Adipose tissue (tissue), 3 donors: ENCODE data around the gene PCDHA8. TPM values are rescaled to one million over a fixed set of nuclear protein-coding genes. Genes with fewer than 3 reads are reported as not detected.
"Not testable (repeated sequence)": the region's sequence is repeated elsewhere in the genome, so short reads cannot be mapped to it uniquely, and the experiment has no call there.

Experiments used
- H3K27ac ChIP-seq: one replicate; pipeline ENCODE4 v1.5.1; 2013; ENCODE audit warnings: low read depth, low read length
- WGBS, 3 donors: extraction: QIAGEN DNeasy Blood & Tissue Kit; methylation state at CpG; one replicate each; pipeline ENCODE4 v1.1.7; 2013; 5-methylcytosine and 5-hydroxymethylcytosine counted together
- polyA plus RNA-seq, 3 donors: library from polyadenylated mRNA; stranded (reverse); fragments of 200-250 nt; gene quantifications; one replicate each; pipeline ENCODE4 v1.2.3, GENCODE V29; 2013
- donor health status: healthy with polysubstance abuse.
- donor health status: Bipolar disorder and iron deficiency.
- donor health status: healthy.

Gene PCDHA8, protein sequence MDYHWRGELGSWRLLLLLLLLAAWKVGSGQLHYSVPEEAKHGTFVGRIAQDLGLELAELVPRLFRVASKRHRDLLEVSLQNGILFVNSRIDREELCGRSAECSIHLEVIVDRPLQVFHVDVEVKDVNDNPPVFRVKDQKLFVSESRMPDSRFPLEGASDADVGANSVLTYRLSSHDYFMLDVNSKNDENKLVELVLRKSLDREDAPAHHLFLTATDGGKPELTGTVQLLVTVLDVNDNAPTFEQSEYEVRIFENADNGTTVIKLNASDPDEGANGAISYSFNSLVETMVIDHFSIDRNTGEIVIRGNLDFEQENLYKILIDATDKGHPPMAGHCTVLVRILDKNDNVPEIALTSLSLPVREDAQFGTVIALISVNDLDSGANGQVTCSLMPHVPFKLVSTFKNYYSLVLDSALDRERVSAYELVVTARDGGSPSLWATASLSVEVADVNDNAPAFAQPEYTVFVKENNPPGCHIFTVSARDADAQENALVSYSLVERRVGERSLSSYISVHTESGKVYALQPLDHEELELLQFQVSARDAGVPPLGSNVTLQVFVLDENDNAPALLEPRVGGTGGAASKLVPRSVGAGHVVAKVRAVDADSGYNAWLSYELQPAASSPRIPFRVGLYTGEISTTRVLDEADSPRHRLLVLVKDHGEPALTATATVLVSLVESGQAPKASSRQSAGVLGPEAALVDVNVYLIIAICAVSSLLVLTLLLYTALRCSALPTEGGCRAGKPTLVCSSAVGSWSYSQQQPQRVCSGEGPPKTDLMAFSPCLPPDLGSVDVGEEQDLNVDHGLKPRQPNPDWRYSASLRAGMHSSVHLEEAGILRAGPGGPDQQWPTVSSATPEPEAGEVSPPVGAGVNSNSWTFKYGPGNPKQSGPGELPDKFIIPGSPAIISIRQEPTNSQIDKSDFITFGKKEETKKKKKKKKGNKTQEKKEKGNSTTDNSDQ
- polyA plus RNA-seq: under 1 TPM in 2 of 3 donors, not detected in 1; 0.01 to 0.07 TPM

DNA sequence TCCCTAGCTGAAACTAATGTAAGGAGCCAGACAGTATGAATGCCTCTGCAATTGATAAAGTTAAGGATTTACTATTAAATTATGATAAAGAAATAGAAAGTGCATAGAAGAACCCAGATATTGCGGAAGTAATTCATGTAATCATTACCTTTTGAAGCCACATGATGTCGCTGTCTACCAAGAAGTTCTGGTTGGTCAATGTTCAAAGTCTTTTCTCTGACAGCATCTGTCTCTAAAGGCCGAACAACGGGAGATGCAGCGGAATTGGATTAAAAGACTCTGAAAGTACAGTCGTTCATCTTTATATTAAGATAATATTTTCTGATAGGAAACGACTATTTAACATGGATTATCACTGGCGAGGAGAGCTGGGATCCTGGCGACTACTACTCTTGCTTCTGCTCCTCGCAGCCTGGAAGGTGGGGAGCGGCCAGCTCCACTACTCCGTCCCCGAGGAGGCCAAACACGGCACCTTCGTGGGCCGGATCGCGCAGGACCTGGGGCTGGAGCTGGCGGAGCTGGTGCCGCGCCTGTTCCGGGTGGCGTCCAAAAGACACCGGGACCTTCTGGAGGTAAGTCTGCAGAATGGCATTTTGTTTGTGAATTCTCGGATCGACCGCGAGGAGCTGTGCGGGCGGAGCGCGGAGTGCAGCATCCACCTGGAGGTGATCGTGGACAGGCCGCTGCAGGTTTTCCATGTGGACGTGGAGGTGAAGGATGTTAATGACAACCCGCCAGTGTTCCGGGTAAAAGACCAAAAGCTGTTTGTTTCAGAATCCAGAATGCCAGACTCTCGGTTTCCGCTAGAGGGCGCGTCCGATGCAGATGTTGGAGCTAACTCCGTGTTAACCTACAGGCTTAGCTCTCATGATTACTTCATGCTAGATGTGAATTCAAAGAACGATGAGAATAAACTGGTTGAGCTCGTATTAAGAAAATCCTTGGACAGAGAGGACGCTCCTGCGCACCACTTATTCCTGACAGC lies at the start of gene PCDHA8:
Gene PCDHA8 (plus strand): TSS at position 210 of the 985 bp plus-strand sequence. CDS start 135 bp downstream, at position 345.
- WGBS, 3 donors: 15 to 22% (median 21%) methylated on average over 42 to 47 of the region's 47 CpGs
- no peak within 1 kb of the TSS for H3K27ac ChIP-seq

DNA sequence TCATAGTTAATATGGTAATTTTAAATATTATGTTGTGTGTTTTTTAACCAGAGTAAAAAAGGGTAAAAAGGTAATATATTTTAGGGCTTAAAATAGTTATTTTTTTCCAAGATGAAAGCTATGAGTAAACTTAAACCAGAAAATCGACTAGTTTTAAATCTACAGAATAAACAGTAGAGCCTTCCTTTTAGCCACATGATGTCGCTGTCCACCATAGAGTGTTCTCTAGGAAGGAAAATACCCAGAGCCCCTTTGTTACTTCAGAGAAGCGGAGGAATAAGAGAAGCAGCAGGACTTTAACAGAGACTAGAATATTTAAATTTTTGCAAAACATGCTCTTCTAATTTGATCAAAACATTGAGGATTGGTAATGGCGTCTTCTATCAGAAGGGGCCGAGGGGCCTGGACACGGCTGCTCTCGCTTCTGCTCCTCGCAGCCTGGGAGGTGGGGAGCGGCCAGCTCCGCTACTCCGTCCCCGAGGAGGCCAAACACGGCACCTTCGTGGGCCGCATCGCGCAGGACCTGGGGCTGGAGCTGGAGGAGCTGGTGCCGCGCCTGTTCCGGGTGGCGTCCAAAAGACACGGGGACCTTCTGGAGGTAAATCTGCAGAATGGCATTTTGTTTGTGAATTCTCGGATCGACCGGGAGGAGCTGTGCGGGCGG lies 46.3 kb upstream of the PCDHA8 start, which contains the start of gene PCDHA2:
Gene PCDHA2 (plus strand): TSS at position 258 of the 664 bp plus-strand sequence.
- H3K27ac ChIP-seq: no peak within 1 kb of the TSS
- WGBS, 3 donors: 17 to 22% (median 22%) methylated on average over 27 of the region's 27 CpGs

DNA sequence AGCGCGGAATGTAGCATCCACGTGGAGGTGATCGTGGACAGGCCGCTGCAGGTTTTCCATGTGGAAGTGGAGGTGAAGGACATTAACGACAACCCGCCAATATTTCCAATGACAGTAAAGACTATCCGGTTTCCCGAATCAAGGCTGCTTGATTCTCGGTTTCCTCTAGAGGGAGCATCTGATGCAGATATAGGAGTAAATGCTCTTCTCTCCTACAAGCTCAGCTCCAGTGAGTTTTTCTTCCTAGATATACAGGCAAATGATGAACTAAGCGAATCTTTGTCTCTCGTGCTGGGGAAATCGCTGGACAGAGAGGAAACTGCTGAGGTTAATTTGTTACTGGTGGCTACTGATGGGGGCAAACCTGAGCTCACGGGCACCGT lies 45.7 kb upstream of the PCDHA8 start:
- 16 to 19% (median 18%) methylated on average over 15 of the region's 15 CpGs for WGBS, 3 donors
- no peak overlapping the region for H3K27ac ChIP-seq

DNA sequence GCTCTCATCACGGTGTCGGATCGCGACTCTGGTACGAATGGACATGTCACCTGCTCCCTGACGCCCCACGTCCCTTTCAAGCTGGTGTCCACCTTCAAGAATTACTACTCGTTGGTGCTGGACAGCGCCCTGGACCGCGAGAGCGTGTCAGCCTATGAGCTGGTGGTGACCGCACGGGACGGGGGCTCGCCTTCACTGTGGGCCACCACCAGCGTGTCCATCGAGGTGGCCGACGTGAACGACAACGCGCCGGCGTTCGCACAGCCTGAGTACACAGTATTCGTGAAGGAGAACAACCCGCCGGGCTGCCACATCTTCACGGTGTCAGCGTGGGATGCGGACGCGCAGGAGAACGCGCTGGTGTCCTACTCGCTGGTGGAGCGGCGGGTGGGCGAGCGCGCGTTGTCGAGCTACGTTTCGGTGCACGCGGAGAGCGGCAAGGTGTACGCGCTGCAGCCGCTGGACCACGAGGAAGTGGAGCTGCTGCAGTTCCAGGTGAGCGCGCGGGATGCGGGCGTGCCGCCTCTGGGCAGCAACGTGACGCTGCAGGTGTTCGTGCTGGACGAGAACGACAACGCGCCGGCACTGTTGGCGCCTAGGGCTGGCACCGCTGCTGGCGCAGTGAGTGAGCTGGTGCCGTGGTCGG lies 44.8 kb upstream of the PCDHA8 start:
- WGBS, 3 donors: 47 to 51% (median 51%) methylated on average over 66 to 72 of the region's 72 CpGs
- H3K27ac ChIP-seq: not testable (repeated sequence)

DNA sequence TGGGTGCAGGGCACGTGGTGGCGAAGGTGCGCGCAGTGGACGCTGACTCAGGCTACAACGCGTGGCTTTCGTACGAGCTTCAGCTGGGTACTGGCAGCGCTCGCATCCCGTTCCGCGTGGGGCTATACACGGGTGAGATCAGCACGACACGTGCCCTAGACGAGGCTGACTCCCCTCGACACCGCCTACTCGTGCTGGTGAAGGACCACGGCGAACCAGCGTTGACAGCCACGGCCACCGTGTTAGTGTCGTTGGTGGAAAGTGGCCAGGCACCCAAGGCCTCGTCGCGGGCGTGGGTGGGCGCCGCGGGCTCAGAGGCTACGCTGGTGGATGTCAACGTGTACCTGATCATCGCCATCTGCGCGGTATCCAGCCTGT lies 44.3 kb upstream of the PCDHA8 start:
- WGBS, 3 donors: 49 to 55% (median 54%) methylated on average over 36 to 39 of the region's 39 CpGs
- no peak overlapping the region for H3K27ac ChIP-seq

DNA sequence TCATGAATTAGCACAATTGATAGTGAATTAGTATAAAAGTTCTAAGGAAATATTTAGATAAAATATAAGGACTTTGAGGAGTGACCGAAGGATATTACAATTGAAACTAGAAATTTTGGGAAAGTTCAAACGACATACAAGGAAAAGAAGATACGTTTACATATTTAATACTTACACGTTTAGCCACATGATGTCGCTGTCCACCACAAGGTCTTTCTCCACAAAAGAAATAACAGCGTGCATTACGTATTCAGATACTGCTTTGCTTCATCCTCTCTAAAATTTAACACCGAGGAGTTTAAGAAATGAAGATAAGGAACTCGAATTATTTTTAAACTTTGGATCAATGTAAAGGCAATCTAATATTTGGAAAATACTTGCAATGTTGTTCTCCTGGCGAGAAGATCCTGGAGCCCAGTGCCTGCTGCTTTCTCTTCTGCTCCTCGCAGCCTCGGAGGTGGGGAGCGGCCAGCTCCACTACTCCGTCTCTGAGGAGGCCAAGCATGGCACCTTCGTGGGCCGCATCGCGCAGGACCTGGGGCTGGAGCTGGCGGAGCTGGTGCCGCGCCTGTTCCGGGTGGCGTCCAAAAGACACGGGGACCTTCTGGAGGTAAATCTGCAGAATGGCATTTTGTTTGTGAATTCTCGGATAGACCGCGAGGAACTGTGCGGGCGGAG lies 40.0 kb upstream of the PCDHA8 start, which contains the start of gene PCDHA3:
Gene PCDHA3 (plus strand): TSS at position 242 of the 678 bp plus-strand sequence.
- no peak within 1 kb of the TSS for H3K27ac ChIP-seq
- WGBS, 3 donors: 14 to 17% (median 14%) methylated on average over 29 of the region's 29 CpGs

DNA sequence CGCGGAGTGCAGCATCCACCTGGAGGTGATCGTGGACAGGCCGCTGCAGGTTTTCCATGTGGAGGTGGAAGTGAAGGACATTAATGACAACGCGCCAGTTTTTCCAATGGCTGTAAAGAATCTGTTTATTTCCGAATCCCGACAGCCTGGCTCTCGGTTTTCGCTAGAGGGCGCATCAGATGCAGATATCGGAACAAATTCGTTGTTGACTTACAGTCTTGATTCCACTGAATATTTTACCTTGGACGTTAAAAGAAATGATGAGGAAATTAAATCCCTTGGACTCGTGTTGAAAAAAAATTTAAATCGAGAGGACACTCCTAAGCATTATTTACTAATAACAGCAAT lies 39.5 kb upstream of the PCDHA8 start:
- 10 to 13% (median 11%) methylated on average over 16 of the region's 16 CpGs for WGBS, 3 donors
- no peak overlapping the region for H3K27ac ChIP-seq

DNA sequence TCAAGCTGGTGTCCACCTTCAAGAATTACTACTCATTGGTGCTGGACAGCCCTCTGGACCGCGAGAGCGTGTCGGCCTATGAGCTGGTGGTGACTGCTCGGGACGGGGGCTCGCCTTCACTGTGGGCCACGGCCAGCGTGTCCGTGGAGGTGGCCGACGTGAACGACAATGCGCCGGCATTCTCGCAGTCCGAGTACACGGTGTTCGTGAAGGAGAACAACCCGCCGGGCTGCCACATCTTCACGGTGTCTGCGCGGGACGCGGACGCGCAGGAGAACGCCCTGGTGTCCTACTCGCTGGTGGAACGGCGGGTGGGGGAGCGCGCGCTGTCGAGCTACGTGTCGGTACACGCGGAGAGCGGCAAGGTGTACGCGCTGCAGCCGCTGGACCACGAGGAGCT lies 38.6 kb upstream of the PCDHA8 start:
- not testable (repeated sequence) for H3K27ac ChIP-seq
- WGBS, 3 donors: 42 to 45% (median 44%) methylated on average over 45 of the region's 45 CpGs

DNA sequence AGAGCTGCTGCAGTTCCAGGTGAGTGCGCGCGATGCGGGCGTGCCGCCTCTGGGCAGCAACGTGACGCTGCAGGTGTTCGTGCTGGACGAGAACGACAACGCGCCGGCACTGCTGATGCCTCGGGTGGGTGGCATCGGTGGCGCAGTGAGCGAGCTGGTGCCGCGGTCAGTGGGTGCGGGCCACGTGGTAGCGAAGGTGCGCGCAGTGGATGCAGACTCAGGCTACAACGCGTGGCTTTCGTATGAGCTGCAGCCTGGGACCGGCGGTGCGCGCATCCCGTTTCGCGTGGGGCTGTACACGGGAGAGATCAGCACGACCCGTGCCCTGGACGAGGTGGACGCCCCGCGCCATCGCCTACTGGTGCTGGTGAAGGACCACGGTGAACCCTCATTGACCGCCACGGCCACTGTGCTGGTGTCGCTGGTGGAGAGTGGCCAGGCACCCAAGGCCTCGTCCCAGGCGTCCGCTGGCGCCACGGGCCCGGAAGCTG lies 38.2 kb upstream of the PCDHA8 start:
- WGBS, 3 donors: 36 to 43% (median 39%) methylated on average over 49 to 53 of the region's 53 CpGs
- H3K27ac ChIP-seq: no peak overlapping the region

DNA sequence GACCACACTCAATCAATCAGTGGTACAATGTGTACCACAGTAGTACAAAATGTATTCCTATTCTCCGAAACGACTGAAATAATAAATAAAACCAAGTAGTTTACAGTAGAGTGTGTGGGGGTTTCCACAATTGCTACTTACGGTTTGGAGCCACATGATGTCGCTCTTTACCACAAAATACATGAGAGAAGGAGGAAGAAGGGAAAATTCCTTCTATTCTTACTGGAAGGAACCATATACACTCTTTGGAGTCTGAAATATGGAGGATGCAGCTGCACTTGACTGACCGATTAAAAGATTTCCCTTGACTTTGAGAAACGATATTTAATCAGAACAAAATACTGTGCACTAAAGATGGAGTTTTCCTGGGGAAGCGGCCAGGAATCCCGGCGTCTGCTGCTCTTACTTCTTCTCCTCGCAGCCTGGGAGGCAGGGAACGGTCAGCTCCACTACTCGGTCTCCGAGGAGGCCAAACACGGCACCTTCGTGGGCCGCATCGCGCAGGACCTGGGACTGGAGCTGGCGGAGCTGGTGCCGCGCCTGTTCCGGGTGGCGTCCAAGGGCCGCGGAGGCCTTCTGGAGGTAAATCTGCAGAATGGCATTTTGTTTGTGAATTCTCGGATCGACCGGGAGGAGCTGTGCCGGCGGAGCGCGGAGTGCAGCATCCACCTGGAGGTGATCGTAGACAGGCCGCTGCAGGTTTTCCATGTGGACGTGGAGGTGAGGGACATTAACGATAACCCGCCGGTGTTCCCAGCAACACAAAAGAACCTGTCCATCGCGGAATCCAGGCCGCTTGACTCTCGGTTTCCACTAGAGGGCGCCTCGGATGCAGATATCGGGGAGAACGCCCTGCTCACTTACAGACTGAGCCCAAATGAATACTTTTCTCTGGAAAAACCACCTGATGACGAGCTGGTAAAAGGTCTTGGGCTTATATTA lies 33.9 kb upstream of the PCDHA8 start, which contains the start of gene PCDHA4:
Gene PCDHA4 (plus strand): TSS at position 235 of the 942 bp plus-strand sequence.
- WGBS, 3 donors: 12 to 19% (median 16%) methylated on average over 33 to 37 of the region's 47 CpGs
- no peak within 1 kb of the TSS for H3K27ac ChIP-seq

DNA sequence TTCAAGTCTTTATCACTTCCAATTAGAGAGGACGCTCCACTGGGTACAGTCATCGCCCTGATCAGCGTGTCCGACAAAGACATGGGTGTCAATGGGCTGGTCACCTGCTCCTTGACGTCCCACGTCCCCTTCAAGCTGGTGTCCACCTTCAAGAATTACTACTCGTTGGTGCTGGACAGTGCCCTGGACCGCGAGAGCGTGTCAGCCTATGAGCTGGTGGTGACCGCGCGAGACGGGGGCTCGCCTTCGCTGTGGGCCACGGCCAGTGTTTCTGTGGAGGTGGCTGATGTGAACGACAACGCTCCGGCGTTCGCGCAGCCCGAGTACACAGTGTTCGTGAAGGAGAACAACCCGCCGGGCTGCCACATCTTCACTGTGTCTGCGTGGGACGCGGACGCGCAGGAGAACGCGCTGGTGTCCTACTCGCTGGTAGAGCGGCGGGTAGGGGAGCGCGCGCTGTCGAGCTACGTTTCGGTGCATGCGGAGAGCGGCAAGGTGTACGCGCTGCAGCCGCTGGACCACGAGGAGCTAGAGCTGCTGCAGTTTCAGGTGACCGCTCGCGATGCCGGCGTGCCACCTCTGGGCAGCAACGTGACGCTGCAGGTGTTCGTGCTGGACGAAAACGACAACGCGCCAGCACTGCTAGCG lies 32.6 kb upstream of the PCDHA8 start:
- not testable (repeated sequence) for H3K27ac ChIP-seq
- WGBS, 3 donors: 58 to 59% (median 58%) methylated on average over 62 of the region's 62 CpGs

DNA sequence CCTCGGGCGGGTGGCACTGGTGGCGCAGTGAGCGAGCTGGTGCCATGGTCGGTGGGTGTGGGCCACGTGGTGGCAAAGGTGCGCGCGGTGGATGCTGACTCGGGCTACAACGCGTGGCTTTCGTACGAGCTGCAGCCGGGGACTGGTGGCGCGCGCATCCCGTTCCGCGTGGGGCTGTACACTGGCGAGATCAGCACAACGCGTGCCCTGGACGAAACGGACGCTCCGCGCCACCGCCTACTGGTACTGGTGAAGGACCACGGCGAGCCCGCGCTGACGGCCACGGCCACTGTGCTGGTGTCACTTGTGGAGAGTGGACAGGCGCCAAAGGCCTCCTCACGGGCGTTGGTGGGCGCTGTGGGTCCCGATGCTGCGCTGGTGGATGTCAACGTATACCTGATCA lies 32.1 kb upstream of the PCDHA8 start:
- H3K27ac ChIP-seq: no peak overlapping the region
- WGBS, 3 donors: 63 to 68% (median 66%) methylated on average over 42 to 43 of the region's 43 CpGs

DNA sequence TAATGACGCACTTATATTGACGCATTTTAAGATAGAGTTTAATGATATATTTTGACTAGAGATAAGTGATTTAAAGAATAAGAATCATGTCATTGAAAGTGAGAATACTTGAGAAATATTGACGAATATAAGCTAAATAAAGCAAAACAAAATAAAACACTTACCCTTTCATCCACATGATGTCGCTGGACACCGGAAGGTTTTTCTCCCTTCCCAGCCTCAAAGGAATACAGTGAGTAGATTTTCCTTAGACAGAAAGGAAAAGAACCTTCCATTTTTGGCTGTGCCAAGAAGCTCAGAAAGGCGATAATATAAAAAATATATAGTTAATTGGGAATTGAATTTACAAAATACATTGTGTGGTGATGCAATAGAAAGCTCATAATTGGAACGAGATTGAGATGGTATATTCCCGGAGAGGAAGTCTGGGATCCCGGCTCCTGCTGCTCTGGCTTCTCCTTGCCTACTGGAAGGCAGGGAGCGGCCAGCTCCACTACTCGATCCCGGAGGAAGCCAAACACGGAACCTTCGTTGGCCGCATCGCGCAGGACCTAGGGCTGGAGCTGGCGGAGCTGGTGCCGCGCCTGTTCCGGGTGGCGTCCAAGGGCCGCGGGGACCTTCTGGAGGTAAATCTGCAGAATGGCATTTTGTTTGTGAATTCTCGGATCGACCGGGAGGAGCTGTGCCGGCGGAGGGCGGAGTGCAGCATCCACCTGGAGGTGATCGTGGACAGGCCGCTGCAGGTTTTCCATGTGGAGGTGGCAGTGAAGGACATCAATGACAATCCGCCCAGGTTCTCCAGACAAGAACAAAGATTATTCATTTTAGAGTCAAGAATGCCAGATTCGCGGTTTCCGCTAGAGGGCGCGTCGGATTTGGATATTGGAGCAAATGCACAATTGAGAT lies 19.4 kb upstream of the PCDHA8 start, which contains the start of gene PCDHA5:
Gene PCDHA5 (plus strand): TSS at position 239 of the 906 bp plus-strand sequence.
- no peak within 1 kb of the TSS for H3K27ac ChIP-seq
- WGBS, 3 donors: 24 to 26% (median 26%) methylated on average over 39 of the region's 39 CpGs

DNA sequence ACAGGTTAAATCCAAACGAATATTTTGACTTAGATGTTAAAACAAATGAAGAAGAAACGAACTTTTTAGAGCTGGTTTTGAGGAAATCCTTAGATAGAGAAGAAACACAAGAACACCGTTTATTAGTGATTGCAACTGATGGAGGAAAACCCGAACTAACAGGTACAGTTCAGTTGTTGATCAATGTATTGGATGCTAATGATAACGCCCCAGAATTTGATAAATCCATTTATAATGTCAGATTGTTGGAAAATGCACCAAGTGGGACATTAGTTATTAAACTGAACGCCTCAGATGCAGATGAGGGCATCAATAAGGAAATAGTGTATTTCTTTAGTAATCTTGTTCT lies 18.7 kb upstream of the PCDHA8 start:
- WGBS, 3 donors: 23 to 29% (median 26%) methylated on average over 6 of the region's 6 CpGs
- no peak overlapping the region for H3K27ac ChIP-seq
